ENCODE measurements around the gene C16orf78.

The C16orf78 gene

GRCh38 chr16:49424961-49425360 is 51.4 kb downstream of the C16orf78 start:
- in situ Hi-C loops (cut with MboI; ENCODE audit: low sequenced_read_pairs), result no loop called here

- in situ Hi-C loops (cut with MboI; ENCODE audit: low sequenced_read_pairs), result no loop called here
Observed at GRCh38 chr16:49427771-49428170, 54.2 kb downstream of the C16orf78 start.

DNA sequence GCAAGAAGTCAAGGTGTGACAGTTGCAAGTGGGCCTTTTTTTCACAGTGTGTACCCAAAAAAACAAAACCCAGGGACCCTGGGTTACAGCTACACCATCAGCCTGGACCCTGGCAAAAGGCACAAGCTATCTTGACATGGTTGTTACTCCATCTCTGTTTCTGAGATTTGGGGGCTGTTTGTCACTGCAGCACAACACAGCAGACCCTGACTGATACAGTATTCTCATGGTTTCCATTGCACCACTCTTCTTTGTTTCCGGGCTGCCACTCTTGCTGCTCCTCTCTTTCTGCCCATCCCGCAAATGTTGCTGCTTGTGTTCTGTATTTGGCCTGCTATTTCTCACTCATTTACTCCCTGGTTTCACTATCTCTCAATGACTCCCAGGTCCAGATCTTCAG is 55.2 kb downstream of the C16orf78 start:
- in situ Hi-C loops (cut with MboI; ENCODE audit: low sequenced_read_pairs), result no loop called here

DNA sequence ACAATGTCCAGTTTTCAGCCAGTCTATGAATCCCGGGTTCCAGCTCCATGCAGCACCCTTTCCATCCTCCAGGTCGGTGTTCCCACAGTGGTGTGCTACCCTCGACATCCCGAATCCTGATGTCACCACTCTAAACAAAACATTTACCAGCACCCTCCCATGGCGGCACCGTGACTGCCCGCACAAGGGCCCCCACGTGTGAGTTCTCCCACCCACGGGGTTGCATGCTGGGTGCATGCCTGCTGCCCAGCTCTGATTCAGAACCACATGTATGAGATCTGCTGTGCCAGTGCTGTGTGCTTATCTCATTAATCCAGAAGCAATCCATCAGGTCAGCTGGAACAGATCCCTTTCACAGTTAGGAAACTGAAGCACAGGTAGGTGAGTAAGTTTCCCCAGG is 57.4 kb downstream of the C16orf78 start:
- in situ Hi-C loops (cut with MboI; ENCODE audit: low sequenced_read_pairs), result no loop called here

DNA sequence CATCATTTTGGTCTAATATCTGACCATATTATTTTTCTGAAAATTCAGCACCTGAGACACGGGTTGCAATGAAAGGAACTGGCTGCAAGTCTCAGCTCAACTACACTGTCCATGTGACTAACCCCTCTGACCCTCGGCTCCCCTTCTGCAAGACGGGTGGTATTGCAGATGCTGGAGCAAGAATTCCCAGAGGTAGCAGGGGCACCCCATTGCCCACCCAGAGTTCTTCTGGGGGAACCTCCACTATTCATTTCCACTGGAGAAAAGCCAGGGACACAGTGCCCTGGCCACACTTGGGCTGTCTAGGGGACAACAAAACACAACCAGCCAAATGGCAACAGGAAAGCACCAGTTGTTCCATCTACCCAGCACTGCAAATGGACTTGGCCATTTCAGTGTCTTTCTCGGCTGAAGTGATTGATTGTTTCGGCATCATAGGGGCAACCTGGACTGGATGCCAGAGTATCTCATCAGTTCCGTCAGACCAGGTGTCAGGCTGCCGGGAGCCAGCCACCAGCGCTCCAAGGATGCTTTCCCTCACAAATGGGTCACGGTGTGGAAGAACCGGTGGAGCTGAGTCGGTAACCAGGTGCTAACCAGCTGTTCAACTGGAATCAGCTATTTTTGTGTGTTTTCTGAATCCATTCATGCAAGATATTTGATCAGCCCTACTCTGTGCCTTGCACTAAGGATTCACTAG is 58.1 kb downstream of the C16orf78 start:
- in situ Hi-C loops (cut with MboI; ENCODE audit: low sequenced_read_pairs), result no loop called here

DNA sequence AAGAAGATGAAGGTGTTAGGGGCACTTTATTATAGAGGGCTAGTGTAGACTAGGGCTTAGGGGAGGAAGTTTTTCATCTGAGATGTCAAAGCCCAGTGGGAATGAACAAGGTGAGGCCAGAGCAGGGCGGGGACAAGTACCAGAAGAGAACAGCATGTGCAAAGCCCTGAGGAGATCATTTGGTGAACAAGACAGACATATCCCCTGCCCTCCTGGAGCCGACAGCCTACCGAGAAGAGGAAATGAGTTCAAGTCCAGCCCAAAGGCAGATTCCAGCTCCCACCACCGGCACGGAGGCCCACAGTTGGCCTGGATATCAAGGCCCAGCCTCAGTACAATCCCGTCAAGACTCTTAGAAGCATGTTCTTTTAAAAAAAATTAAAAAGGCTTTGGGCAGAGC is 61.1 kb downstream of the C16orf78 start:
- in situ Hi-C loops (cut with MboI; ENCODE audit: low sequenced_read_pairs), result no loop called here

GRCh38 chr16:49436181-49436580 is 62.6 kb downstream of the C16orf78 start:
- in situ Hi-C loops (cut with MboI; ENCODE audit: low sequenced_read_pairs), result no loop called here

DNA sequence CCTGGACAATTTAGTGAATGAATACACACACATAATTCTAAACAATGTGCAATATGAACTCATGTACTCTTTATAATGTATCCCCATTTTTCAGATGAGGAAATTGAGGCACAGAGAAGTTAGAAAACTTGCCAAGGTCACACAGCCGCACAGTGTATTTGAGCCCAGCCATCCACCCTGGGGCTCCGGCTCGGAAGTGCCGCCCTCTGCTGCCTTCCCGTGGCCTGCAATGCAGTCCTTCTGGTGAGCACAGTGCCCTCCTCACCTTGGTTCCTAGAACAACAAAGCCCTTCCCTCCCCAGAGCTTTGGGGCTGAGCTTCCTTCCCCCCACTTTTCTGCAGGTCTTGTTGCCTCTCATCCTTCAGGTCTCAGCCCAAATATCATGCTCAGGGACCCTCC is 63.7 kb downstream of the C16orf78 start:
- in situ Hi-C loops (cut with MboI; ENCODE audit: low sequenced_read_pairs), result no loop called here

DNA sequence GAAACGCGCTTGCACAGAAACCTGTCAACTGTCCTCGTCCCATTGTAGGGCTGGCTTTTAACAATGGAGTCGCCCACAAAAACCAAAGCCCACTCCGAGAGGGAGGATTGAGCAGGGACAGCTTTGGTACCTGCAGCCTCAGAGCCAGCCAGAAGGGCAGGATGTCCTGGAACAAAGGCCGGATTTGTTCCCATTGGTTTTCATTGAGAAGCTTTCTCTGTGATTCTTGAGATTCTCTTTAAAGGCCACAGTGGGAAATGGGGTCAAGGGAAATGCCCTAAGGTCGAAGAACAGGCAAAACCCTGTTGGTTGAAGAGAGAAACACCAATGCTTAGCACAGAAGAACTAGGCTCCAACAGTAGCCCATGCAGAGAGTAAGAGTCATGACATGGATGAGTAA is 65.4 kb downstream of the C16orf78 start:
- in situ Hi-C loops (cut with MboI; ENCODE audit: low sequenced_read_pairs), result no loop called here

DNA sequence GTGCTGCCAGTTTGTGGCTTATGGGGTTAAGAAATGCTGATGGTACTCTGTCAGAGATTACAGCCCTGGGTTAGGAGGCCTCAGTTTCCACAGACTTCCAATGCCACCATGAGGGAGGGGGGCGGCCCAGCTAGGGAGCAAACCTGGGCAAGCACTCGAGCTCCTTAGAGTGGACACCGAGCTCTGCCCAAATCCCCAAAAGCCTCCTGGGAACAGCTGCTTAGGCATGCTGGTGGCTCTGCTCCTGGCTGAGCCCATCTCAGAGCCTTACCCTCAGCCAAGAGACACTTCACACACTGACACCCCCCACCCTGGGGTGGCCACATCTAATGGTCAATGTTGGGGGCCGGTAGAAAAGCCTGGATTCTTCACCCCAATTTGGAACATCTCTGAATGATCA is 66.1 kb downstream of the C16orf78 start:
- in situ Hi-C loops (cut with MboI; ENCODE audit: low sequenced_read_pairs), result no loop called here

- in situ Hi-C loops (cut with MboI; ENCODE audit: low sequenced_read_pairs), result no loop called here
Observed at GRCh38 chr16:49440156-49441065, 66.8 kb downstream of the C16orf78 start.

DNA sequence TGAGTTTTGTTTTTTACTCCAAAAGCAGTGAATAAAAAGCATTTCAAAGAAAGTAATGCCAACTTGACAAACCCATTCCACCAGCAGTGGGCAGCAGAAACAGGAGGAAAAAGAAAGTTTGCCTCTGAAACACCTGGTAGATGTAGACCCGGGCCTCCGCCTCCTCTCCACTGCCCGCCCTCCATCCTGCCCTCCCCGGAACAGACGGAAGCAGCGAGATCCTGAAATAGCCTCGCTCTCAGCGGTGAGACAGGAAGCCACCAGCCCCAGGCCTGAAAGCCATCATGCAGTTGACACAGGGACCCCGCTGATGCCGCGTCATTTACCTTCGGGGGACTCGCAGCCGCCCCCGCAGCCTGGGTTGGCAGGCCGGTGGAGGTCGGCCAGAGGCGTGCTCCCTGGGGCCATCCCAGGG is 67.8 kb downstream of the C16orf78 start:
- in situ Hi-C loops (cut with MboI; ENCODE audit: low sequenced_read_pairs), result no loop called here

- in situ Hi-C loops (cut with MboI; ENCODE audit: low sequenced_read_pairs), result no loop called here
Observed at GRCh38 chr16:49442805-49443204, 69.2 kb downstream of the C16orf78 start.

- in situ Hi-C loops (cut with MboI; ENCODE audit: low sequenced_read_pairs), result no loop called here
Observed at GRCh38 chr16:49443576-49443975, 70.0 kb downstream of the C16orf78 start.

DNA sequence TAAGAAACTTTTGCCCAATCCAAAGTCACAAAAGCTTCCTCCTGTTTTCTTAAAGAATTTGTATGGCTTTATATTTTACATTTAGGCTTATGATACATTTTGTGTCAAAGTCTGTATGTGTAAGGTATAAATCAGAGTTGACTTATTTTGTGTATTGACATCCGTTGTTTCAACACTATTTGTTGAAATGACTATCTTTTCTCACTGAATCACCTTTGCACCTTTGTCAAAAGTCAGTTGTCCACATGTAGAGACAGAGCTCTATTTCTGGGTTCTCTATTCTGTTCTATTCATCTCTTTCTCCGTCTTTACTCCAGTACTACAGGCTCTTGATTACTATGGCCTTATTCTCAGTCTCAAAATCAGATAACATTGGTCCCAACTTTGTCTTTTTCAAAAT is 73.2 kb downstream of the C16orf78 start:
- in situ Hi-C loops (cut with MboI; ENCODE audit: low sequenced_read_pairs), result no loop called here
